Colonic mucosa (tissue), 4 donors: ENCODE data around the gene SHISAL1. TPM values are rescaled to one million over a fixed set of nuclear protein-coding genes. Genes with fewer than 3 reads are reported as not detected.

ENCODE experiments used
- DNase-seq: peaks from one replicate; pipeline ENCODE4 v3.0.0-alpha.2; 2020
- H3K27ac ChIP-seq: fragments of 200-600 bp; one replicate; pipeline ENCODE4 v1.8.0; 2021
- H3K27me3 ChIP-seq: fragments of 200-600 bp; one replicate; pipeline ENCODE4 v1.8.0; 2021
- H3K36me3 ChIP-seq: fragments of 200-600 bp; one replicate; pipeline ENCODE4 v1.8.0; 2021
- H3K4me1 ChIP-seq: fragments of 200-600 bp; one replicate; pipeline ENCODE4 v1.8.0; 2021; ENCODE audit warnings: mild to moderate bottlenecking
- H3K4me3 ChIP-seq: fragments of 200-600 bp; one replicate; pipeline ENCODE4 v1.8.0; 2021
- H3K9ac ChIP-seq, 2 donors: one replicate each; pipeline ENCODE4 v1.7.0; 2013; ENCODE audit warnings: control low read depth in 2 of 2, low read depth in 2 of 2, low read length in 2 of 2
- H3K9me3 ChIP-seq: fragments of 200-600 bp; one replicate; pipeline ENCODE4 v1.8.0; 2021
- CTCF ChIP-seq: fragments of 200-600 bp; IDR thresholded peaks from one replicate; pipeline ENCODE4 v1.8.0; 2022; ENCODE audit warnings: antibody characterized with exemption, mild to moderate bottlenecking
- intact Hi-C: fragments of 100-400 bp; cut with DNase I; formaldehyde crosslinking; loops from one replicate; pipeline ENCODE4 v1.14.1; 2022
- total RNA-seq, 2 donors: library from RNA; stranded (reverse); fragmentation: NEBNext Ultra II Directional in 1 of 2; extraction: Animal tissue kit (Norgen Biotek cat#: 25700) in 1 of 2; gene quantifications; one replicate each; pipeline ENCODE4 v1.2.1, GENCODE V29; 2021
- donor health status: healthy.
- donor health status: DM: no; HTN: no; CAD: no.
- donor health status: DM: no; HTN: no; CAD: no.

SHISAL1 gene
- total RNA-seq, 2 donors from 2014 or later = 0.27 to 6.6 TPM

GRCh38 chr22:44212936-44213335 lies 99.8 kb downstream of the SHISAL1 start:
- no peak overlapping the region for H3K9ac ChIP-seq
- no peaks in the 10 kb centered on the region for H3K9me3 ChIP-seq
- H3K27ac ChIP-seq = no peak overlapping the region
- intact Hi-C loops = no loop called here
- H3K4me3 ChIP-seq = no peak overlapping the region
- H3K36me3 ChIP-seq = no peaks in the 10 kb centered on the region
- DNase-seq = no peak
- no peaks in the 10 kb centered on the region for H3K27me3 ChIP-seq
- H3K4me1 ChIP-seq = no peaks in the 10 kb centered on the region
- no peak for TF ChIP-seq CTCF

DNA sequence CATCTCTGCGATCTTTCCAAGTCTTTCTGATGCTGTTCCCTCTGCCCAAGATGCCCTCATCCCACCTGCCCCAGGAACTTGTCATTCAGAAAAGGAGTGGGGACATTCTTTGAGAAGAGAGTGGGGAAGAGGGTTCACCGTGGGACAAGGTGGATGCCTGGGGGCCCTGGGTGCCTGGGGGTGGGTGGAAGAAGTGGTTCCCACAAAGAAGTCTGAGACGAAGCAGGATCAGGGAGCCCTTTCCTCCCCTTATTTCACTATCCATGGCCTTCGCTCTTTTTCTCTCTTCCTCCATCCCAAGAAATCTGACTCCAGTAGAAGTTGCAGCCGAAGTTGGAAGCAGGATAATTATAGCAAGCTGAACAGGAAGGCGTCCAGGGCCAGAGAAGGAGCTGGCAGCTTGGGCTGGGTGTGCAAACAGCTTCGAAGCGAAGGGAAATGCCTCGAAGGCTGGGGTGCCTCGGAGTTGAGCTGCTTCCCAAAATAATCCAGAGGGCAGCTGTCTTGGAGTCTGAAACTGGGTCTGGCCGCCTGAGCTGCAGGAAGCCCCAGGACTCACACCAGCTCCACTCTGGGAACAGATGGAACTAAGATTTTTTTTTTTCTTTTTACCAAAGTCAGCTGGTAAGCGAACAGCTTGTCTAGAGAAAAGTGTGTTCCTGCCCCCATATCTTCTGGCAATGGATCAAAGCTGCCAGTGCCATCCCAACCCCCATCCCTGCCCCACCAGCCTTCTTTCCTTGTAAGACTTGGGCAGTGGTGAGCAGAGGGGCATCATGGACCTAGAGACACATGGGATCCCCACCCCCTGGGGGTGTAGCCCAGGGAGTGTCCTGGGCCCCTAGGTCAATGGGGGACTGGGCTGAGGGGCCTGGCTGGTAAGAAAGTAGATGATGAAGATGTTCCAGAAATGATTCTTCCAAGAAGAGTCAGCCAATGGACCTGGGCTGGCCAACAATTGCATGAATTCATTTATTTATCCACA lies 100.5 kb downstream of the SHISAL1 start:
- no peak overlapping the region for H3K27ac ChIP-seq
- no peaks in the 10 kb centered on the region for H3K36me3 ChIP-seq
- H3K4me1 ChIP-seq = no peaks in the 10 kb centered on the region
- no peak overlapping the region for H3K4me3 ChIP-seq
- TF ChIP-seq CTCF = no peak
- no peaks in the 10 kb centered on the region for H3K9me3 ChIP-seq
- H3K9ac ChIP-seq = no peak overlapping the region
- intact Hi-C loops = no loop called here
- DNase-seq = no peak
- H3K27me3 ChIP-seq = no peaks in the 10 kb centered on the region

DNA sequence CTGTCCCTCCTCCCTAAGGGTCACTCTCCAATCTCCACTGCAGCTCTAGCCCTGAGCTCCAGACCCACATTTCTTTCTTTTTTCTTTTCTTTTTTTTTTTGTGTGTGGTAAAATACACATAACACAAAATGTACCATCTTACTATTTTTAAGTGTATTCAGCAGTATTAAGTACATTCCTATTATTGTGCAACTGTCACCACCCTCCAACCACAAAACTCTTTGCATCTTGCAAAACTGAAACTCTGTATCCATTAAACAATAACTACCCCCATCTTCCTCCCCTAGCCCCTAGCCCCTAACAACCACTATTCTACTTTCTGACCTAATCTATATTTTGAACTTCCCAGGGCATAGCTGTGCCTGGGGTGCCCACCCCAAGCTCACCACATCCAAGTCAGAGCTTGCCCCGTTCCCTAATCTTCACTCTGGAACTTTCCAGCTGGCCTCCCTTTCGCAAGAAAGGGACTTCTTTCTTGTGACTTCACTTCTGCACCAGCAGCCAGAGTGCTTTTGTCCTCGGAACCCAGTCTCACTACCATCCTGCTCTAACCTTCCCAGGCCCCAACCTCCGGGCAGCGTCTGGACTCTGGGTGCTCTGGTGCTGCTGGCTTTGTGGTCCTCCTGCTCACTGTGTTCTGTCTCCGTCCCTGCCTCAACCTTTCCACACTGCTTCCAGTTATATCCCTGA lies 101.3 kb downstream of the SHISAL1 start:
- no peaks in the 10 kb centered on the region for H3K9me3 ChIP-seq
- H3K9ac ChIP-seq = no peak overlapping the region
- H3K27ac ChIP-seq = no peak overlapping the region
- no peak for TF ChIP-seq CTCF
- H3K4me3 ChIP-seq = no peak overlapping the region
- no peaks in the 10 kb centered on the region for H3K36me3 ChIP-seq
- no peak for DNase-seq
- no peaks in the 10 kb centered on the region for H3K27me3 ChIP-seq
- intact Hi-C loops = no loop called here
- H3K4me1 ChIP-seq = no peaks in the 10 kb centered on the region

- intact Hi-C loops = no loop called here
- no peak for DNase-seq
- Histone ChIP-seq H3K9me3 (no peaks in the 10 kb centered on the region), H3K36me3 (no peaks in the 10 kb centered on the region), H3K4me3 (no peak overlapping the region), H3K27me3 (no peaks in the 10 kb centered on the region), H3K27ac (no peak overlapping the region), H3K4me1 (no peaks in the 10 kb centered on the region), H3K9ac (no peak overlapping the region)
- TF ChIP-seq CTCF = no peak
Observed at GRCh38 chr22:44210722-44211121, 102.0 kb downstream of the SHISAL1 start.

DNA sequence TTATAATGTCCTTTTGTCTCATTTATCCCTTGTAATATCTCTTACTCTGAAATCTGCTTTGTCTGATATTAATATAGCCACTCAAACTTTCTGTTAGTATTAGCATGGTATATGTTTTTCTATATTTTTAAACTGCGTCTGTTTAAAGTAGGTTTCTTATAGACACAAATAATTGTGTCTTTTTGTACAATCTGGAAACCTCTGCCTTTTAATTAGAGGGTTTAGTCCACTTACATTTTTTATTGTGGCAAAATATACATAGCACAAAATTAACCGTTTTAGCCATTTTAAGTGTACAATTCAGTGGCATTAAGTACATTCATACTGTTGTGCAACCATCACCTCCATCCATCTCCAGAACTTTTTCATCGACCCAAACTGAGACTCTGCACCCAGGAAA lies 103.4 kb downstream of the SHISAL1 start:
- Histone ChIP-seq H3K9me3 (no peaks in the 10 kb centered on the region), H3K4me3 (no peak overlapping the region), H3K4me1 (no peaks in the 10 kb centered on the region), H3K36me3 (no peaks in the 10 kb centered on the region), H3K27ac (no peak overlapping the region), H3K9ac (no peak overlapping the region), H3K27me3 (no peaks in the 10 kb centered on the region)
- TF ChIP-seq CTCF = no peak
- intact Hi-C loops = no loop called here
- no peak for DNase-seq
